Measurements from ENCODE around the gene AOX1.
A peak's percentile ranks its signal among the peaks of the same experiment; 100 is the strongest.
"Not testable (repeated sequence)": the region's sequence is repeated elsewhere in the genome, so short reads cannot be mapped to it uniquely, and the experiment has no call there.

Gene AOX1

GRCh38 chr2:200616193-200616592 is 30.4 kb downstream of the AOX1 start:
- peaks cover 13% of the 10 kb centered on the region for H3K4me1 Mint-ChIP-seq
- DNase-seq (ENCODE audit: low spot score in 2 of 2) (no peak), ATAC-seq (no peak)
- H3K4me3 Mint-ChIP-seq, result no peak overlapping the region
- H3K36me3 Mint-ChIP-seq, result no peaks in the 10 kb centered on the region
- no peak overlapping the region for H3K27ac Mint-ChIP-seq
- no peaks in the 10 kb centered on the region for H3K9me3 Mint-ChIP-seq

GRCh38 chr2:200616656-200617055 is 30.8 kb downstream of the AOX1 start:
- ATAC-seq, result no peak

GRCh38 chr2:200617156-200618053 is 31.6 kb downstream of the AOX1 start:
- Mint-ChIP-seq H3K27ac (peak overlapping the region; percentile 17), H3K9me3 (no peaks in the 10 kb centered on the region), H3K4me3 (no peak overlapping the region), H3K36me3 (no peaks in the 10 kb centered on the region), H3K4me1 (peaks cover 13% of the 10 kb centered on the region)
- DNase-seq (ENCODE audit: low spot score in 2 of 2) (no peak), ATAC-seq (no peak)

More at GRCh38 chr2:200616656-200617055, 30.8 kb downstream of the AOX1 start:
- Mint-ChIP-seq H3K9me3 (no peaks in the 10 kb centered on the region), H3K4me1 (peaks cover 13% of the 10 kb centered on the region), H3K4me3 (no peak overlapping the region), H3K27ac (no peak overlapping the region), H3K36me3 (no peaks in the 10 kb centered on the region)
- no peak for DNase-seq (ENCODE audit: low spot score in 2 of 2)

GRCh38 chr2:200618054-200618419 is 32.2 kb downstream of the AOX1 start:
- Mint-ChIP-seq H3K36me3 (no peaks in the 10 kb centered on the region), H3K4me3 (no peak overlapping the region), H3K27ac (peak overlapping the region; percentile 17), H3K4me1 (peaks cover 13% of the 10 kb centered on the region), H3K9me3 (no peaks in the 10 kb centered on the region)
- DNase-seq (ENCODE audit: low spot score in 2 of 2), result no peak
- no peak for ATAC-seq

GRCh38 chr2:200618590-200619021 is 32.8 kb downstream of the AOX1 start:
- Mint-ChIP-seq H3K27ac (no peak overlapping the region), H3K4me1 (peaks cover 17% of the 10 kb centered on the region), H3K36me3 (no peaks in the 10 kb centered on the region), H3K4me3 (no peak overlapping the region), H3K9me3 (no peaks in the 10 kb centered on the region)
- no peak for ATAC-seq
- no peak for DNase-seq (ENCODE audit: low spot score in 2 of 2)

GRCh38 chr2:200619279-200619678 is 33.5 kb downstream of the AOX1 start:
- H3K27ac Mint-ChIP-seq, result peak overlapping the region; percentile 50
- no peak overlapping the region for H3K4me3 Mint-ChIP-seq
- no peaks in the 10 kb centered on the region for H3K36me3 Mint-ChIP-seq
- DNase-seq (ENCODE audit: low spot score in 2 of 2), result no peak
- peaks cover 18% of the 10 kb centered on the region for H3K4me1 Mint-ChIP-seq
- ATAC-seq, result no peak
- no peaks in the 10 kb centered on the region for H3K9me3 Mint-ChIP-seq

- no peak for DNase-seq (ENCODE audit: low spot score in 2 of 2)
- Mint-ChIP-seq H3K4me1 (peaks cover 18% of the 10 kb centered on the region), H3K36me3 (no peaks in the 10 kb centered on the region), H3K4me3 (no peak overlapping the region), H3K9me3 (no peaks in the 10 kb centered on the region), H3K27ac (no peak overlapping the region)
- no peak for ATAC-seq
Observed at GRCh38 chr2:200620606-200621390, 35.0 kb downstream of the AOX1 start.

- ATAC-seq (no peak), DNase-seq (ENCODE audit: low spot score in 2 of 2) (no peak)
- H3K4me3 Mint-ChIP-seq, result no peak overlapping the region
- H3K9me3 Mint-ChIP-seq, result no peaks in the 10 kb centered on the region
- H3K36me3 Mint-ChIP-seq, result no peaks in the 10 kb centered on the region
- peaks cover 18% of the 10 kb centered on the region for H3K4me1 Mint-ChIP-seq
- no peak overlapping the region for H3K27ac Mint-ChIP-seq
Observed at GRCh38 chr2:200622106-200622505, 36.3 kb downstream of the AOX1 start.

GRCh38 chr2:200624026-200624425 is 38.2 kb downstream of the AOX1 start:
- H3K36me3 Mint-ChIP-seq, result no peaks in the 10 kb centered on the region
- H3K9me3 Mint-ChIP-seq, result no peaks in the 10 kb centered on the region
- ATAC-seq, result no peak
- no peak overlapping the region for H3K27ac Mint-ChIP-seq
- H3K4me1 Mint-ChIP-seq, result peaks cover 5% of the 10 kb centered on the region
- no peak for DNase-seq (ENCODE audit: low spot score in 2 of 2)
- no peak overlapping the region for H3K4me3 Mint-ChIP-seq

GRCh38 chr2:200624658-200625057 is 38.8 kb downstream of the AOX1 start:
- ATAC-seq (no peak), DNase-seq (ENCODE audit: low spot score in 2 of 2) (no peak)
- no peaks in the 10 kb centered on the region for H3K36me3 Mint-ChIP-seq
- H3K4me1 Mint-ChIP-seq, result peaks cover 5% of the 10 kb centered on the region
- H3K9me3 Mint-ChIP-seq, result no peaks in the 10 kb centered on the region
- H3K4me3 Mint-ChIP-seq, result no peak overlapping the region
- H3K27ac Mint-ChIP-seq, result no peak overlapping the region

- Mint-ChIP-seq H3K36me3 (no peaks in the 10 kb centered on the region), H3K27ac (no peak overlapping the region), H3K9me3 (no peaks in the 10 kb centered on the region), H3K4me3 (no peak overlapping the region), H3K4me1 (peaks cover 5% of the 10 kb centered on the region)
- DNase-seq (ENCODE audit: low spot score in 2 of 2) (no peak), ATAC-seq (no peak)
Observed at GRCh38 chr2:200625282-200625681, 39.5 kb downstream of the AOX1 start.

- H3K4me1 Mint-ChIP-seq, result peaks cover 5% of the 10 kb centered on the region
- no peak overlapping the region for H3K27ac Mint-ChIP-seq
- no peak overlapping the region for H3K4me3 Mint-ChIP-seq
- no peaks in the 10 kb centered on the region for H3K36me3 Mint-ChIP-seq
- ATAC-seq (no peak), DNase-seq (ENCODE audit: low spot score in 2 of 2) (no peak)
- H3K9me3 Mint-ChIP-seq, result no peaks in the 10 kb centered on the region
Observed at GRCh38 chr2:200625958-200626363, 40.1 kb downstream of the AOX1 start.

GRCh38 chr2:200627110-200627770 is 41.4 kb downstream of the AOX1 start:
- no peaks in the 10 kb centered on the region for H3K36me3 Mint-ChIP-seq
- no peaks in the 10 kb centered on the region for H3K9me3 Mint-ChIP-seq
- no peak overlapping the region for H3K27ac Mint-ChIP-seq
- ATAC-seq (no peak), DNase-seq (ENCODE audit: low spot score in 2 of 2) (no peak)
- no peak overlapping the region for H3K4me3 Mint-ChIP-seq
- peaks cover 5% of the 10 kb centered on the region for H3K4me1 Mint-ChIP-seq

GRCh38 chr2:200628461-200628860 is 42.6 kb downstream of the AOX1 start:
- H3K4me1 Mint-ChIP-seq; ATAC-seq; H3K9me3 Mint-ChIP-seq; H3K36me3 Mint-ChIP-seq; DNase-seq (ENCODE audit: low spot score in 2 of 2); H3K27ac Mint-ChIP-seq; H3K4me3 Mint-ChIP-seq: not testable (repeated sequence)

GRCh38 chr2:200631287-200631686 is 45.5 kb downstream of the AOX1 start:
- no peak for ATAC-seq
- Mint-ChIP-seq H3K36me3 (no peaks in the 10 kb centered on the region), H3K9me3 (peaks cover 3% of the 10 kb centered on the region), H3K27ac (no peak overlapping the region), H3K4me1 (no peaks in the 10 kb centered on the region), H3K4me3 (no peak overlapping the region)
- no peak for DNase-seq (ENCODE audit: low spot score in 2 of 2)

Measured in stimulated activated effector memory CD8-positive, alpha-beta T cell treated with anti-CD3 and anti-CD28 coated beads, Interleukin-12 subunit alpha, Interleukin-12 subunit beta, amount 100 ng/mL, for 72 hours (primary cell).